ENCODE measurements around the gene SLC28A3.
A peak's percentile ranks its signal among the peaks of the same experiment; 100 is the strongest.

Gene SLC28A3

DNA sequence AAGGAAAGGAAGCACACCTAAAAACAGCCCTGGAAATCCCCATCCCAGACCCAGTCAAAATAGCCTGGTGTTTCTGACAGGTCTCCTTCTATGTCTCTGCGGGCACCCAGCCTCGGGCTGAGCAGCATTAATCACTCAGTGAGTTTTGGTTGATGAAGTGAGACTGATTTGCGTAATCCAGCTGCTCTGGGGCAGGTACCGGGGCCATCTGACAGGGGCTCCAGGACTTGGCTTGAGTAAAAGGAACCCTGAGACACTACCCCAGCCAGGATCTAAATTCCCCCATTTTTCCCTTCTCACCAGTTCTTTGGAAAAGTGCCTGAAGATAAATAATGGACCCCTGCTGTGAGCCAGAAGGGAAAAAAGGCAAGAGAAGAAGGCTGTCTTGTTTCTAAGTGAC, 596 bp downstream of the SLC28A3 start:
- DNase-seq (ENCODE audit: low spot score), result no peak

DNA sequence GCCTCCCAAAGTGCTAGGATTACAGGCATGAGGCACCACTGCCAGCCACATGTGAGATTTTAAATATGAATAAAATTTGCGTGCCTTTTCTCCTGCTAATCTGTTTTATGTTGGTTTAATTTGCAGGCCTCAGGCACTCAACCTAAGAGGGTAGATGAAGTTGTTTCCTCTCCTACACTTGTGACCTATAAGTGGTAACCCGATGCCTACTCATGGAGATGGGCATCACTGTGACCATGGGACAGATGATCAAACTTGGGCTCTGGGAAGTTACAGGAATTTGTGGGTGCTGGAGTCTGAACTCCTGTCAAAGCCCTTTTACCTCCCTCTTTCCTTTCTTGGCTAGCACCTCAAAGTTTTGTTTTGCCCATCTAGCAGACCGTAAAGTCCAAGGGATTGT, 1.1 kb downstream of the SLC28A3 start:
- DNase-seq (ENCODE audit: low spot score), result no peak

DNA sequence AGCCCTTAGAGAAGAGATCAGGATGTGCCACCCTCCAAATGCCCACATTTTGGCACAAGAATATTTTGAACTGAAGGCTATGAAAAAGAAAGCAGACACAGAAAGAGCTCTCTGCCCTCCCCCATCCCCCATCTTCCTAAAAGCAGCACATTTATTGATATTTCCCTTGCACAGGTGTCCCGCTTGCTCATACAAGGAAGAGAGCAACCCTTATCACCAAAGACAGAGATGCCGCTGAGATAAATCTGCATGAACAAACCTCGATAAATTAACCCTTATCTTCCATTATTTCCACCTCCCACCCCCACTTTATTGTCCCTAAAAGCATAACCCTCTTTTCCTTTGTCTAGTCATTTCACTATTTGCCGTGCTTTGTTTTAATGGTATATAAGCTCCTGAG, 1.8 kb downstream of the SLC28A3 start:
- DNase-seq (ENCODE audit: low spot score), result no peak

DNA sequence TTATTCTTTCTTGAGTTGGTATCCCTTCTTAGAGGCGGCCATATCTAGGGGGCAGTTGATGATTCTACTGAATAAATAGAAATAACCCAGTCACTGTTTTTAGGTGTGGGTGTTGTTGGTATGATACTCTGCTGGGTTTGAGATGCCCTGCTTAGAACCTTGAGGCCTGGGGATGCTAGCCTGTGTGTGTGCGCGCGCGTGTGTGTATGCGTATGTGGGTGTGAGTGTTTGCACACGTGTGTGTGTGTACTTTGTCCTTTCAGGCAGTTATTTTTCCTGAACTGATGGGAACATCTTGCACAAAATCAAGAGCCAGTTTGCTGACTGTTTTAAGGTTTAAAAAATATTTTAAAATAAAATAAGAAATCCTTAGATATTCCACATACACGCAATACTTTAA, 3.3 kb downstream of the SLC28A3 start:
- DNase-seq (ENCODE audit: low spot score), result no peak

DNA sequence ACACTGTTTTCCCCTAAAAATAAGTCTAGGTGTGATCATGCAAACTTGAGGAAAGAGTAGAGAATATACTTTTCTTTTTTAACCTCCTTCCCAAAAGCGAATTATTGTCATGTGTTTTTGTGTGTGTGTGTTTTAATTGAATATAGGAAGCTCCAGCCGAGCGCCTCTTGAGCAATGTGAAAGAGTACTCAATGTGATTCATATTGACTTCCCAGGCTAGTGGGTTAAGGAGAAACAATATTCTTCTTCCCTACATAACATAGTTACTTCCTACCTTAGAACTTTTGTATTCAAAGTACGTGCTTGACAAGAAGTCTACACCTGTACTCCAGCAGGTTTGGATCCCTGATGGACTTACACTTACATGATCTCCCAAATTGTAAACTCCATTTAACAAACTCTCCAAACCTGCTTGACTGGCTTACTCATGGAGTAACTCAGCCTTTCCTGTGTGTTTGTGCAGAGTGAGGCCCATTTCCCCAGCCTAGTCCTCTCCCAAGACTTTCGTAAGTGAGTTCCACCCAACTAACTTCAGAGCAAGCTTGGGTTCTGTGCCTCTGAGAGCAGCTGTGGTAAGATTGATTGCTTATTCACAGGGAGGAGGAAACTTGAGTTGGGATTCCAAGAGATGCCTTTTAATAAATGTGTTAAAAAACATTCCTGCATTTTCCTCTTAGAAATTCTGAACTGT, 9.3 kb downstream of the SLC28A3 start:
- no peak for DNase-seq (ENCODE audit: low spot score)

DNA sequence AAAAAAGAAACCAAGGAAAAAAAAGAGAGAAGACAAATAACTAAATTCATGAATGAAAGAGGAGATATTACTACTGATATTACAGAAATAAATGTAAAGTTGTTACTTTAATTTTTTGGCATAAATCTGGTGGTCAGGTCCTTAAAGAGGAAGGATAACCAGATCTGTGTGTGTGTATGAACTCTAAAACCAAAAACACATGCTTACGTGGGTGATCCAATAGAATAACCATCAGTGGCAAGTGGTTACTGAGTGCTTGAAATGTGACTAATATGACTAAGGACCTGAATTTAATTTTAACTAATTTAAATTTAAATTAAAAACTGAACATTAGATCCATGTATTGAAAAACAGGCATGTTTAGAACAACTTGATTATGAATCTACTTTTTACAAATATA, 10.3 kb downstream of the SLC28A3 start:
- no peak for DNase-seq (ENCODE audit: low spot score)

DNA sequence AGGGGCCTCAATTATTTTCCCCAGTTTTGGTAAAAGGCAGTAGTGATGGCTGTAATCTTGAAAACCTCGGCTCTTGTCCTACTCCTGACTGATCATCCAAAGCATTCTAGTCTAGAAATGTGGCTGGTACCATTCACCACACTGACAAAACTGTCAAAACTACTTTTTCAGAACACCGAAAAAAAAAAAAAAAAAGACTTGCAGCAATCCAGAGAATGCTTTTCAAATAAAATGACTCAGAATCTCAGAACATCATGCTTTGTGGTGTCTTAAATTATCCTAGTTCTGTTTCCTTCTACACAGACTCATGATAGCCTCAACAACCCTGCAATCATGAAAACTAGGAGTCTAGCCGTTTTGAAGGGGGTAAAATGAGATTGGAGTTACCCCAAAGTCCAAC, 13.4 kb downstream of the SLC28A3 start:
- DNase-seq (ENCODE audit: low spot score), result no peak

DNA sequence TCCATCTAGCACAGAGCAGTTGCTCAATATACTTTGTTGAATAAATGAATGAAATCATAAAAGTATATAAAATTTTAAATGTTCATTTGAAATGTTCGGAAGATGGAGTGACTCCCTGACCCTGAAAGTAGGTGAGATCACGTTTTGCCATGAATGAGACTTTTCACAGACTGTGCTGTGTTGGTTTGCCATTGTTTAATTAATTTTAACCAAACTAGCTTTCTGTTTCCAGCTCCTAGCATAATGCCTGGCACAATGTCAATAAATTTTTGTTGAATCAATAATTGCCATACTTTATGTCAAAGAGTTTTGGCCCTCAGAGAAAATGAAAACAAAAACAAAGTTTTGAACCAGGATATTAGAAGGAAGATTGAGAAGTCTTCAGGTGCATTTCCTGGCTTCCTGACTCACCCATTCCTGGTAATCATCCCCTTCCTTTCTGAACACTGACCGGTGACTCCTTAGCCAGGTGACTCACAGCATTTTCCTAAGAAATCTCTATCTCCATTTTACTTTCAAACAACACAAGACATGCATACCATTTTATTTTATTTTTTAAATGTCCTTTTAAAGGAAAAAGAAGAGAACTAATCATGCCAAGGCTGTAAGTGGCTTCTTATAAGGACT, 15.1 kb downstream of the SLC28A3 start:
- DNase-seq (ENCODE audit: low spot score), result no peak

DNA sequence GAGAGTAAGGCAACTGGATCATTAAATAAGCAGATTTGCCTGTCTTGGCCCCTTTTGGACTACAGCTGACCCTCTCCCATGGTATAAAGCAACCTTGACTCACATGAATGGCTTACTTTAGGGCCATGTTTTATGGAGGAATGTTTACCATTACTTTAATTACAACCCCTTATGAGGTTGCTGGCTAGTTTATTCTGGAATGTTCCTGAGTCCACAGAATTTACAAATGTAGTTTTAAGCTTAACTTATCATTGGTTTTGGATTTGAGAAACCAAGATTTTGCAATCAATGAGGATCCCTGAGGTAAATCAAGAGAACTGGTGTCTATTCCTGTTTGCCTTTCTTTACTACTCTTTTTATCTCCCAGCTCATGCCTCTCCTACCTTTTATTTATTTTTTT, 15.7 kb downstream of the SLC28A3 start:
- DNase-seq (ENCODE audit: low spot score), result no peak

DNA sequence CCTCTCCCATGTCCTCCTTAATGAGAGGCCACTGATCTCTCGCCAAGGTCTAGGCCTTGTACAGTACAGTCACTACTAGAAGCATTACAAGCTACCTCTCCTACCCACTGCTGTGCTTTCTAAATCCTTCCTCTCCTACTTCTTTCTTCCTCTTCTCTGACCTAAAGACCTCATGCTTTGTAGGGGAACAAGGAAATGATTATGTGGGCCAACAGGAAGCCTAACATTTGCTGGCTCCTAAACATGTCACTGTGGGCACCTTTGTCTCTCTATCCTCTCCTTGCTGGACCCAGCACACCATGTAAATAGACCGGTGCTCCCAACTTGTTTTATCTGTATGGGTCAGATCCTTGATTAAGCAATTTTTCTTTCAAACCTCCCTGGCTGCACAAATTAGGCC, 16.7 kb downstream of the SLC28A3 start:
- DNase-seq (ENCODE audit: low spot score), result no peak

DNA sequence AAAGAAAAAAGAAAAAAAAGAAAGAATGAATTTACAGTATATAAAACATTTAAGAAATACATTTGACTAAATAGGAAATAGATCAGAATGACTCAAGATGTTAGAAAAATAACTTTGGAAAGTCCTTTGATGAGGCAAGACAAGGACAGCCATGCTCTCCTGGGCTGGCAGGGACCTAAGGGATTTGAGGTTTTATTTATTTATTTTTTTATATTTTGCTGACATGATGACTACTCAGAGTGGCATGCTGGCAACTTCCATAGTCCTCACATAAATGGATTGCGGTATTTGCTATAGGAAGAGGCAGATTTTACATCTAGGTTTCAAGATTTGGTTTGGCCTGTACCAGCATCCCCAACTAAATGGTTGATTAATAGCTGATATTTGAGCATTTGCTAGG, 17.7 kb downstream of the SLC28A3 start:
- DNase-seq (ENCODE audit: low spot score), result peak; percentile 31

DNA sequence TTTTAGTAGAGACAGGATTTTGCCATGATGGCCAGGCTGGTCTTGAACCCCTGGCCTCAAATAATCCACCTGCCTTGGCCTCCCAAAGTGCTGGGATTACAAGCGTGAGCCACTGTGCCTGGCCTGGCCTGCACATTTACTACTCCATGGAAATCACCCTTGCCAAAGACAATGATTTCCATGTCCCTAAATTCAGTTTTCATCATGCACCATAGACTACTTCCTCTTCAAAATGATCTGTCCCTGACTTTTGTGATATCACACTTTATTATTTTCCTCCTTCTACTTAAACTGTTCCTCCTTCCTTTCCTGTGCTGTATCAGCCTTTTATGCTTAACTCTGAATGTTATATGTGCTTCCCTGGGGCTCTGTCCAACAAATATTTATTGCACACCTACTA, 20.3 kb downstream of the SLC28A3 start:
- no peak for DNase-seq (ENCODE audit: low spot score)

DNA sequence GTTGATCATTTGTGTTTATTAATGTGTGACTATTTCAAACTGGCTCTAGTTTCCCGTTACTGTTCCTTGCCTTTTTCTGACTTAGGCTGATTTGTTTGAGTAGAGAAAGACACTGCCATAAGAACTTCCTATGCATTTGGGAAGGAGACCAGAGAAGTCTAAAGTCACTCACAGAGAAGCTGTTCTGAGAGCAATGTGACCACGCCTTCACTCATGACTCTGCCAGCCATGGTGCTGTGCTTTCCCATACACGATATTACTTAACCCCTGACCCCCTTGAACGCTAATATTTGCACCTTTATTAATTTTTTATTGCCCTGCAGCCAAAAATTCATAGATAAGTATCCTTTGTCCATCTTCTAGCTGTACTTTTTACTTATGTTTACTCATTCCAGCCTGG, 20.9 kb downstream of the SLC28A3 start:
- DNase-seq (ENCODE audit: low spot score), result no peak

DNA sequence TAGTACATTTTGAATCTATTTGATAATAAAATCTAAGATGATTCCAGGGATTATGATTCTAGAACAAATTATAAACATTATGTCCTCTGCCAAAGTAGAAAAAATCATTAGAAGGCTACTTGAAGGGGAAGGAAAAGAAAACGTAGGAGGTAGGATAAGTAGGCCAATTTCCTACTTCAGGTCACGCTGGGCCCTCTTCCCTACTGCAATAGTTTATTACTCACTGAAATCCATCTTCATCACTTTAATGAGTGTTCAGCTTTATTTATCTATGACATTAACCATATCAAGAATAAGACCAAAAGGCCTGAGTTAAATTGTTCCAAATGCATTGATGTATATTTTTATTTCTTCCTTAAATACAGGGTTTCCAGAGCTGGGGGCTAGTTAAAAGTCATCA, 21.6 kb downstream of the SLC28A3 start:
- DNase-seq (ENCODE audit: low spot score), result no peak

DNA sequence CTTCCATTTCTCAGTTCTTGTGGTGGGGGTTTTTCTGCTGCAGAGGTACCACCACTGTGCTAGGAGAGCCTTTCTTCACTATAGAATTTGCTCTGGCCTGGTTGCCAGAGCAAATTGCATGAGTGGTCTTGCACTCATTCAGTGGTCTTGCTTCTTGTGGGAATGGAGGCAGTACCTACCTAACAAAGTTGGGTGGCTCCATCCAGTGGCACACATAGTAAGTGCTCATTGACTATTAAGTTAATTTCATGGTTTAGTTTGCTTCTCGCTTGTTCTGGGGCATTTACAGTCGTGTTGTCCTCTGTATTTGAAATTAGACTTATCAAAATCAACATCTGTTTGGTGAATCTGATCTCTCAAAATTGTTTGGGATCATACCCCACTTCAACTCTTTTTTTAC, 23.0 kb downstream of the SLC28A3 start:
- no peak for DNase-seq (ENCODE audit: low spot score)

DNA sequence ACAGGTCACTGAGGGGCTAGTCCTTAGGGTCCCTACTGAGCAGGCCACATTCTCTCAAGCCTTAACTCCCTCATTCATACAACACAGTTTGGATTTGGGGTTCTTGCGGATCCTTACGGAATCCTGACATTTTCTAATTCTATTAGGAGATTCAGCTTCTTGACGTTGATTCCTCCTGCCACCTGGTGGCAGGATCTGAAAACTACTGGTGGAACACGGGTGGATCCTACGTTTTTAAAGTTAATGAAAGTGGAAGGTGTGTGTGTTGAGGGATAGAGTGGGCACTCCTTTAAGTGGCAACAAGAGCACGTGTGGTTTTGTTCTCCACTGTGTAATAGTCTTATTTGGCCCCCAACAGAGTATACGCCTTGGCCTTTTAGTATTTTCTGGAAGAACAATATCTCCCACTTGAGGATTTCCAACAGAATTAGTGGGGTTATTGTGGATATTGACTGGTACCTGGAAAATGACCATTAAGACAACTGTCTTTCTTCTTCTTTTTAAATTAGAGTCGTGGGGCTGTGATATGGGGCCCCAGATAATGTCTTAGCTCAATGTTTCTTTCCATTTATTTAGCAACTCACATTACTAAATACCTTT, 25.2 kb downstream of the SLC28A3 start:
- DNase-seq (ENCODE audit: low spot score), result peak; percentile 57

DNA sequence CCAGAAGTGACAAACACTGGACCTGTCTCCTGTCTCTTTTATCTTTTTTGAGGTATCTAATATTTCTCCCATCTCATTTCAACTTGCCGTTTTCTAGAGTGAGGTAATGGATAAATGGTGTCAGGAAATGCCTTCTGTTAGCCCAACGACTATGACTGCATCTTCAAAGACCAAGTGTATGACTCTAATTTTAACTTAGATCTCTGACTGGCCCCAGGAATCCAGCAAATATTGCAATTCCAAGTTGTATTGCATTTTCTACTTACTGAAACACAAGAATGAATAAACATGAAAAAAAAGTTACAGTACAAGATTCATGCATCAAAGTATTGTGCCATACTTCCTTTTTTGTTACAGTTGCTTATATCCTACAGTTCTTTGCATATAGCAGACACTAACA, 26.3 kb downstream of the SLC28A3 start:
- DNase-seq (ENCODE audit: low spot score), result no peak

DNA sequence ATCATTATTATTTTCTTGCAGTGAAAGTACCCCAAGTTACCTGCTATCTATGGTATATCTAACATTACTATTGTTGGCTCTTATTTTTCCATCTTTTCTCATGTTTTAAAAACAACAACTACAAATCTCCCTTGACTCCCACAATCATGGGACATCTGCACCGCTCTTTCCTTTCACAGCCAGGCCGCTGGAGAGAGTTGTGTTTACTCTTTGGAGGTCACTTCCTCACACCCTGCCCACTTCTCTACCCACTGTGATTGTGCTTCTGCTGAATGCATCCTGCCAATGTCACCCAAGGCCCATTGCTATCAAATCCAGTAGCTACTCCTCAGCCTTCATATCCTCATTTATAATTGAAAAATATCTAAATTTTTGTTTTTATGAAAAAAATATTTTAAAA, 29.7 kb downstream of the SLC28A3 start:
- no peak for DNase-seq (ENCODE audit: low spot score)

DNA sequence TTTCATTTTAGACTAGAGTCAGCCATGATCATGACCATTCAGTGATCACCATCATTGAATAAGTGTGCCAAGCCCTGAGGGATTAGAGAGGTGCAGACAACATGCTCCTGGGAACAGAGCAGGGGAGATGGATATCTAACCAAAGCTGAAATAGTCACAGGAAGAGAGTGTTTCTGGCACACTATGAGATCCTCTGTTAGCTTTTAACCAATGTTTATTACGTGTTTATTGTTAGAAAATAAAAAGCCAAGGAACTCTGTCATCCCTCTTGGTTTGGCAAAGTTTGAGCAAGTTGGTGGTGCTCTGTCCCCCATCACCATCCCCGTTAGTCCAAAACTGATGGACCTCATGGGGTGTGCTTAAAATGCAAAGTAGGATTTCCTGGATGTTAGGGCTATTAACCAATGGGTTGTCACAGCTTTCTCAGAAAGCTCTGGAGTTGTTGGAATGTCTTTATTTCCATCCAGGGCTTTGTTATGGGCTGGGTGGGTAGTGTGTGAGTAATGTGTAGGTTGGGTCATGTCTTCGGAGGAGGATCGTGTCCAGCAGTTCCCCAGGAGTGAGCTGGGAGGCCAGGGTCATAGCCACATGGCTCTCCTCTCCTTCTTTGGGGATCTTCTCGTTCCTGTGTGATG, 34.9 kb downstream of the SLC28A3 start:
- no peak for DNase-seq (ENCODE audit: low spot score)

DNA sequence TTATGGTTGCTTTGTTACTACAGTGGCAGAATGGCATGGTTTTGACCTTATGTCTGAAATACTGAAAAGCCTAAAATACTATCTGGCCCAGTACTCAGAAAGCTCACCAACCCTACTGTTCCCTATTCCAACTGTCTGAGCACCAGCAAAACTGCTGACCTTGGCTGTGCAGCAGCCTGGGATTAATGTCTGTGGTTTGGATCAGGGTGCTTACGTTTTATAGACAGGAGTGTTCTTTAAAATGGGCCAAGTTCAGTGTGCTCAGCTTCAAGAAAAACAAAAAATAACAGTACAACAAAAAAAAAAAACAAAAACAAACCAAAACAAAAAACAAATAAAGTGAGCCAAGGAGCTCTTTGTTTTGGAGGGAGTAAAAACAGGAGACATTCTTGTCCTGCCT, 36.4 kb downstream of the SLC28A3 start:
- no peak for DNase-seq (ENCODE audit: low spot score)

DNA sequence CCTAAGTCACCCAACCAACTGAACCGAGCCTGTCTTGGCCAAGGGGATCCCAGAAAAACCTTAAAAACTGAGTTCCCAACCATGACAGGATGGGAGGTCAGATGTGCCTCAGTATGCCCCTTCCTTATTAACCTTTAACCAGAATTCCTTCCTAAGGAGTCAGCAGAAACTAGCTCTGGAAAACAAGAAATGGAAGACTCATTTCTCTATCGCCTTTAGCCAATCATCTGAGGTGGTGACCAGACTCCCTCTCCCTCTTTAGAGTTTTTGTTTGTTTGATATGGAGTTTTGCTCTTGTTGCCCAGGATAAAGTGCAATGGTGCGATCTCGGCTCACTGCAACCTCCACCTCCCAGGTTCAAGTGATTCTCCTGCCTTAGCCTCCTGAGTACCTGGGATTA, 37.5 kb downstream of the SLC28A3 start:
- no peak for DNase-seq (ENCODE audit: low spot score)

DNA sequence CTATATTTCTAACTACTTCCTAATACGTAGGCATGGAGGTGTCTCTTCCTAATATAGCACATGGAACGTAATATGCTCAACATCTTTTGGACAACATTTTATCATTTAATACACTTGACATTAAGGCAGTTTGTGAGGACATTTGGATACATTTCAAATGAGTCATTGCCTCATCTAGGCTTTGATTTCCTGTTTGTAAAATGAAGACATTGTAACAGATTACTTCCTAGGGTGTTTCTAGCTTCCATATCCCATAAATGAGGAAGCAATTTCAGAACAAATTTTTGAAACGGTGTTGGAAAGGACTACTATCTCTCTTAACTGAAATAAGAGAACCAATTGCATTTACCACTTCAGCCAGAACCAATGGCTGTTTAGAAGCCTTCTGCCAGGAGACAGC, 38.7 kb downstream of the SLC28A3 start:
- DNase-seq (ENCODE audit: low spot score), result no peak

DNA sequence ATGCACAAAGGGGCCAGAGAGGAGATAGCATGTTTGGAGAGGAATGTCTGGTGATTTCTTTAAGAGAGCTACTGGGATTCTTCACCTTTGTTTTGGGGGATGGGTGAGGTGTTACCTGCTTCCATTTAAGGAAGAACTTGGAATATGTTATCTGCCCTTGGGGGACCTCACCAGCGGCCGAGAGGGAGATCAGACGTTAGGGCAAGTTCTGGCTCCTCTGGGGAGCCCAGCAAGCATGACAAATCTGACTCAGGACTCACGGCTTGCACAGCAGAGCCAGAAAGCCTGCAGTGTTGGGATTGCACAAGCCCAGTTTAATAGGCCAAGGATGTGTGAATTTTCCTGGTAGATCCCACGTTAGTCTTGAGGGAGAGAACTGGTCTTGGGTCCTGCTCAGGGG, 40.3 kb downstream of the SLC28A3 start:
- no peak for DNase-seq (ENCODE audit: low spot score)

All from SW480 (cell line).